Tibial artery (tissue), 4 donors: Measurements from ENCODE around the gene HTR3E.

Experiments used
- DNase-seq, 2 donors: peaks; one replicate each; pipeline ENCODE4 v3.0.0-alpha.2; 2019
- H3K27ac ChIP-seq, 2 donors: fragments of 200-600 bp; sonication (generic) in 1 of 2; 1 replicate in 1 of 2; 2 replicates in 1 of 2; pipeline ENCODE4 v1.5.1; 2018 to 2019; ENCODE audit warnings: mild to moderate bottlenecking in 1 of 2
- H3K27me3 ChIP-seq, 2 donors: fragments of 200-600 bp; sonication (generic) in 1 of 2; one replicate each; pipeline versions ENCODE4 v1.5.1 to v1.6.0; 2016 to 2019
- H3K36me3 ChIP-seq, 3 donors: fragments of 200-600 bp; sonication (generic) in 2 of 3; one replicate each; pipeline ENCODE4 v1.5.1; 2016 to 2019; ENCODE audit warnings: mild to moderate bottlenecking in 2 of 3
- H3K4me1 ChIP-seq, 4 donors: fragments of 200-600 bp; sonication (generic) in 2 of 4; 1 replicate in 3 of 4; 2 replicates in 1 of 4; pipeline ENCODE4 v1.5.1; 2016 to 2019
- H3K4me3 ChIP-seq, 2 donors: fragments of 200-600 bp; sonication (generic) in 1 of 2; 1 replicate in 1 of 2; 2 replicates in 1 of 2; pipeline ENCODE4 v1.5.1; 2018 to 2019; ENCODE audit warnings: mild to moderate bottlenecking in 2 of 2
- H3K9me3 ChIP-seq, 3 donors: fragments of 200-600 bp; sonication (generic) in 1 of 3; one replicate each; pipeline ENCODE4 v1.5.1; 2016 to 2019
- intact Hi-C: fragments of 100-400 bp; cut with DNase I; formaldehyde crosslinking; loops from one replicate; pipeline ENCODE4 v1.15.0; 2023; ENCODE audit warnings: low total_unique reads
- TF ChIP-seq, protein P1 (sequence below), 2 experiments: fragments of 200-600 bp in 1 of 2; fragments of 450-650 bp in 1 of 2; IDR thresholded peaks; one replicate each; pipeline ENCODE4 v1.5.1; 2017 to 2019; ENCODE audit warnings: antibody characterized with exemption in 2 of 2, mild to moderate bottlenecking in 1 of 2, moderate library complexity in 1 of 2

Gene HTR3E

GRCh38 chr3:184142199-184142598 is 45.3 kb downstream of the HTR3E start:
- peaks cover 0 to 10% (median 3%) of the 10 kb centered on the region in 4 donors for H3K4me1 ChIP-seq
- no peak overlapping the region for H3K4me3 ChIP-seq
- no peak for DNase-seq
- TF ChIP-seq, protein P1, sequence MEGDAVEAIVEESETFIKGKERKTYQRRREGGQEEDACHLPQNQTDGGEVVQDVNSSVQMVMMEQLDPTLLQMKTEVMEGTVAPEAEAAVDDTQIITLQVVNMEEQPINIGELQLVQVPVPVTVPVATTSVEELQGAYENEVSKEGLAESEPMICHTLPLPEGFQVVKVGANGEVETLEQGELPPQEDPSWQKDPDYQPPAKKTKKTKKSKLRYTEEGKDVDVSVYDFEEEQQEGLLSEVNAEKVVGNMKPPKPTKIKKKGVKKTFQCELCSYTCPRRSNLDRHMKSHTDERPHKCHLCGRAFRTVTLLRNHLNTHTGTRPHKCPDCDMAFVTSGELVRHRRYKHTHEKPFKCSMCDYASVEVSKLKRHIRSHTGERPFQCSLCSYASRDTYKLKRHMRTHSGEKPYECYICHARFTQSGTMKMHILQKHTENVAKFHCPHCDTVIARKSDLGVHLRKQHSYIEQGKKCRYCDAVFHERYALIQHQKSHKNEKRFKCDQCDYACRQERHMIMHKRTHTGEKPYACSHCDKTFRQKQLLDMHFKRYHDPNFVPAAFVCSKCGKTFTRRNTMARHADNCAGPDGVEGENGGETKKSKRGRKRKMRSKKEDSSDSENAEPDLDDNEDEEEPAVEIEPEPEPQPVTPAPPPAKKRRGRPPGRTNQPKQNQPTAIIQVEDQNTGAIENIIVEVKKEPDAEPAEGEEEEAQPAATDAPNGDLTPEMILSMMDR (IDR thresholded peaks at IDR 0.05): no peak
- intact Hi-C loops: no loop called here
- H3K9me3 ChIP-seq: no peaks in the 10 kb centered on the region
- H3K27me3 ChIP-seq: no peaks in the 10 kb centered on the region
- peaks cover 69 to 95% (median 90%) of the 10 kb centered on the region in 3 donors for H3K36me3 ChIP-seq
- H3K27ac ChIP-seq: no peak overlapping the region

DNA sequence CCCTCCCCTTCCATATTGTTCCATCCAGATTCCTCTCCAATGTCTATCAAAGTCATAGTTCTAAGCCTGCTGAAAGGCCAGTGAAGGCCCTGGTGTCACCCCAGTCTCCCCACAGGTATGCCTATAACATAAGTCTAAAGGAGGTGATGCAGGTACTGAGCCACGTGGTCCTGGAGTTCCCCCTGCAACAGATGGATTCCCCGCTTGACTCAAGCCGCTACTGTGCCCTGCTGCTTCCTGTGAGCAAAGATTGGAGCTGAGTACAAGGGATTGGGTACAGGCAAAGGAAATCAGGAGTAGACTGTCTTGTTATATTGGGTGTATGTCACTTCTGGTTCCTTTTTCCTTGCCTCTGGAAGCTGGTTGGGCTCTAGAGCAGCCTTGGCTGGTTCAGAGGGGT is 46.5 kb downstream of the HTR3E start:
- H3K27ac ChIP-seq: no peak overlapping the region
- H3K4me3 ChIP-seq: no peak overlapping the region
- no peak for DNase-seq
- TF ChIP-seq, protein P1 (IDR thresholded peaks at IDR 0.05): no peak
- no peaks in the 10 kb centered on the region for H3K27me3 ChIP-seq
- H3K36me3 ChIP-seq: peaks cover 69 to 85% (median 84%) of the 10 kb centered on the region in 3 donors
- intact Hi-C loops: no loop called here
- H3K4me1 ChIP-seq: peaks cover 0 to 3% (median 0%) of the 10 kb centered on the region in 4 donors
- no peaks in the 10 kb centered on the region for H3K9me3 ChIP-seq

DNA sequence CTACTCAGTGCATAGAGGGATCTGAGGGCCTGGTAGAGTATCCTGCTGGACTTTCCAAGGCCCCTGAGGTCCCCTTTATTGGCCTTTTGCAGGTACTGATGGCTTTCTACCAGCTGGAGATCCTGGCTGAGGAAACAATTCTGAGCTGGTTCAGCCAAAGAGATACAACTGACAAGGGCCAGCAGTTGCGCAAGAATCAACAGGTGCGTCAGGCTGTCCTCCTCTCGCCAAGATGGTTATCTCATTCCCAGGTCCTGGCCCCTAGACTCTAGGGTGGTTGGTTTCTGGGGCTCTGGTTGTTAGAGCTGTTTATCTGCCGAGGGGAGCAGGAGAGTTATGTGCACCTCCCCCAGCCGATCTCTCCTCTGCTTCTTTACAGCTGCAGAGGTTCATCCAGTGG is 47.6 kb downstream of the HTR3E start:
- Histone ChIP-seq H3K27ac (no peak overlapping the region), H3K4me3 (no peak overlapping the region), H3K36me3 (peaks cover 69 to 76% (median 73%) of the 10 kb centered on the region in 3 donors), H3K9me3 (no peaks in the 10 kb centered on the region), H3K4me1 (peaks cover 0 to 3% (median 0%) of the 10 kb centered on the region in 4 donors), H3K27me3 (no peaks in the 10 kb centered on the region)
- TF ChIP-seq, protein P1 (IDR thresholded peaks at IDR 0.05): no peak
- DNase-seq: no peak
- intact Hi-C loops: no loop called here

DNA sequence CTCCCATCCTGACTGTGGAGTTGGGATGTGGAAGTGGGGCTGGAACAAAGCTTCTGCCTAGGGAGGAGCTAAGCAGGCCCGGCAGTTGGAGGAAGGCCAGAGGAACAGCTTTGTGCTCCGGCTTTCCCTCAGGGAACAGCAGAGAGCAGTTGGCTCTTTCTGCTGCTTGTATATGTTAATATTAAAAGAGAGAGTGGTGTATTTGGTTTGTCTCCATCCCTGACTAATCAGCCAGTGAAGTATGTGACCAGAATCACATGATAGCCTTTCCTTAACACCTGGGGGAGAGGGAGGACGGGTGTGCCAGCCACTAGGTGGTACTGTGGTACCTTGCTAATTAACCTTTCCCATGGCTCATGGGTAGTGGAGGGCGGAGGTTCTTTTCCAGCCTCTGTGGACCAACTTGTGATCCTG is 48.3 kb downstream of the HTR3E start:
- TF ChIP-seq, protein P1 (IDR thresholded peaks at IDR 0.05): peak; percentile 19 to 24
- Histone ChIP-seq H3K27me3 (no peaks in the 10 kb centered on the region), H3K9me3 (no peaks in the 10 kb centered on the region), H3K36me3 (peaks cover 65 to 70% (median 67%) of the 10 kb centered on the region in 3 donors), H3K4me1 (peaks cover 0 to 3% (median 0%) of the 10 kb centered on the region in 4 donors), H3K27ac (no peak overlapping the region), H3K4me3 (no peak overlapping the region)
- intact Hi-C loops: no loop called here
- no peak for DNase-seq

GRCh38 chr3:184145751-184146270 is 48.9 kb downstream of the HTR3E start:
- Histone ChIP-seq H3K36me3 (peaks cover 58 to 63% (median 60%) of the 10 kb centered on the region in 3 donors), H3K4me1 (peaks cover 0 to 3% (median 0%) of the 10 kb centered on the region in 4 donors)
- DNase-seq: no peak

More at GRCh38 chr3:184145751-184146270, 48.9 kb downstream of the HTR3E start:
- Histone ChIP-seq H3K9me3 (no peaks in the 10 kb centered on the region), H3K4me3 (no peak overlapping the region), H3K27me3 (no peaks in the 10 kb centered on the region), H3K27ac (no peak overlapping the region)
- TF ChIP-seq, protein P1 (IDR thresholded peaks at IDR 0.05): no peak
- intact Hi-C loops: no loop called here
